Panc1 (cell line): ENCODE measurements around the gene GDF3.
"Not testable (repeated sequence)": the region's sequence is repeated elsewhere in the genome, so short reads cannot be mapped to it uniquely, and the experiment has no call there.

Experiments
- CTCF ChIP-seq: fragments of 450-650 bp; IDR thresholded peaks from 2 replicates; pipeline ENCODE4 v1.5.1; 2017; ENCODE audit warnings: mild to moderate bottlenecking
- POLR2AphosphoS5 ChIP-seq: IDR thresholded peaks from 2 replicates; pipeline ENCODE4 v1.6.1; 2012; ENCODE audit warnings: mild to moderate bottlenecking, low read depth, low read length, moderate library complexity
- SIN3A ChIP-seq: IDR thresholded peaks from 2 replicates; pipeline ENCODE4 v1.6.1; 2012; ENCODE audit warnings: low read depth, mild to moderate bottlenecking, low read length, moderate library complexity, borderline replicate concordance; ENCODE audit not compliant: insufficient read depth
- TF ChIP-seq, protein P1 (sequence below), 2 experiments: IDR thresholded peaks; 2 replicates each; pipeline ENCODE4 v1.6.1; 2011 to 2012; ENCODE audit warnings: low read depth in 2 of 2, control low read depth in 1 of 2, low read length in 1 of 2, mild to moderate bottlenecking in 1 of 2, moderate library complexity in 1 of 2; ENCODE audit not compliant: insufficient read depth in 1 of 2

DNA sequence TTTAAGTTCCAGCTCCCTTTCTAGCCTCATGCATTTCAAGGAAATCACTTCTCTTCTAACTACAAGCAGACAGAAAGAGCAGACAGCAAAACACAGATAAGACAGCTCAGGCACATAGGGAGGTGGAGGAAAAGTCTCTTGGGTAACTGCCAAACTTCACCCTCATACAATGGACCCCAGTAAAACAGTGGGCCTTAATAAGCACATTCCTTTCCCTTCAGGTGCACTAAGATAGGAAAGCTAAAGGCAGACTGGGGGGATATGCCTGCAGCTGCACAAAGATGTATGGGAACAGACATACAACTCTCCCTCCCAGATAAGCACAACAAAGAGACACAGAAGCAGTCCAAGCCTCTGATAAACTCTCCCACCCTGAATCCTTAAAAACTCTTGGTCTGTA, 35.4 kb upstream of the GDF3 start:
- TF ChIP-seq SIN3A, CTCF, POLR2AphosphoS5: not testable (repeated sequence)
- TF ChIP-seq, protein P1, sequence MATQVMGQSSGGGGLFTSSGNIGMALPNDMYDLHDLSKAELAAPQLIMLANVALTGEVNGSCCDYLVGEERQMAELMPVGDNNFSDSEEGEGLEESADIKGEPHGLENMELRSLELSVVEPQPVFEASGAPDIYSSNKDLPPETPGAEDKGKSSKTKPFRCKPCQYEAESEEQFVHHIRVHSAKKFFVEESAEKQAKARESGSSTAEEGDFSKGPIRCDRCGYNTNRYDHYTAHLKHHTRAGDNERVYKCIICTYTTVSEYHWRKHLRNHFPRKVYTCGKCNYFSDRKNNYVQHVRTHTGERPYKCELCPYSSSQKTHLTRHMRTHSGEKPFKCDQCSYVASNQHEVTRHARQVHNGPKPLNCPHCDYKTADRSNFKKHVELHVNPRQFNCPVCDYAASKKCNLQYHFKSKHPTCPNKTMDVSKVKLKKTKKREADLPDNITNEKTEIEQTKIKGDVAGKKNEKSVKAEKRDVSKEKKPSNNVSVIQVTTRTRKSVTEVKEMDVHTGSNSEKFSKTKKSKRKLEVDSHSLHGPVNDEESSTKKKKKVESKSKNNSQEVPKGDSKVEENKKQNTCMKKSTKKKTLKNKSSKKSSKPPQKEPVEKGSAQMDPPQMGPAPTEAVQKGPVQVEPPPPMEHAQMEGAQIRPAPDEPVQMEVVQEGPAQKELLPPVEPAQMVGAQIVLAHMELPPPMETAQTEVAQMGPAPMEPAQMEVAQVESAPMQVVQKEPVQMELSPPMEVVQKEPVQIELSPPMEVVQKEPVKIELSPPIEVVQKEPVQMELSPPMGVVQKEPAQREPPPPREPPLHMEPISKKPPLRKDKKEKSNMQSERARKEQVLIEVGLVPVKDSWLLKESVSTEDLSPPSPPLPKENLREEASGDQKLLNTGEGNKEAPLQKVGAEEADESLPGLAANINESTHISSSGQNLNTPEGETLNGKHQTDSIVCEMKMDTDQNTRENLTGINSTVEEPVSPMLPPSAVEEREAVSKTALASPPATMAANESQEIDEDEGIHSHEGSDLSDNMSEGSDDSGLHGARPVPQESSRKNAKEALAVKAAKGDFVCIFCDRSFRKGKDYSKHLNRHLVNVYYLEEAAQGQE (IDR thresholded peaks at IDR 0.05; ENCODE audit: insufficient read depth in 1 of 2, low read depth in 2 of 2, low read length in 1 of 2): not testable (repeated sequence)
